HL-60/S4 treated with retinoic acid at 250 ng/mL for 4 days and 3 days (cell line): ENCODE data around the gene VAPB.

Experiments used
- in situ Hi-C: fragments of 300-500 bp; cut with MboI; formaldehyde crosslinking; loops from 2 replicates; pipeline ENCODE4 v1.7.0; 2022; ENCODE audit warnings: low sequenced_read_pairs

VAPB gene

DNA sequence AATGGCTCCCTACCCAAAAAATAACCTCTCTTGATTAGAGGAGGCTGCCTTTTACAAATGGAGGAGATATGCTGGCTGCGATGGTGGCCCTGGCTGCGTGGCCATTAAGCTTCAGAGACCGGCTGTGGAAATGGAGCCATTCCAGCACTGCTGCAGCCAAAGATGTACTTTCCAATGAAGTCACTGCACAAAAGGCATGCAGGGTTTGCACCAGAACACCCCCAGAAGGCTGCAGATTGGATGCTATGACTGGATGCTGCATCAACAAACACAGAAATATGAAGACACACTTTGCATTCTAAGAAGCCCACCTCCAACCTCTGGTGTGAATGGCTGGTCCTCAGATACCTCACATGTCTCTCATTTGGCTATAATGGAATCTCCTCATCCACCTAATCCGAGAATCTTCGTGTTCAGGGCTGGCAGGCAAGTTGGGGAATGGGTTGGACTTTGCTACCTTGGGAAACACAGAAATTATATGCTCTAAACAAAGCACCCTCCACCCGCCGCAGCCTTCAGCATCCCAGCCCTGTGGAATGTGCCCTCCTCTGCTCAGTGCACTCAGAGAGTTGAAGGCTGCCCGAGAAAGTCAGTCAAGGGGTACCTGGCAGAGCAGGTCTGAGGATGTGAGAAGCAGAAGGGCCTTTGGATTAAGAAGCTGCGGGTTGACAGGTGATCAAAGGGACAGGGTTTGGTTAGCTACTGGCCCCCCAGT, 90.9 kb downstream of the VAPB start:
- in situ Hi-C loops: no loop called here

DNA sequence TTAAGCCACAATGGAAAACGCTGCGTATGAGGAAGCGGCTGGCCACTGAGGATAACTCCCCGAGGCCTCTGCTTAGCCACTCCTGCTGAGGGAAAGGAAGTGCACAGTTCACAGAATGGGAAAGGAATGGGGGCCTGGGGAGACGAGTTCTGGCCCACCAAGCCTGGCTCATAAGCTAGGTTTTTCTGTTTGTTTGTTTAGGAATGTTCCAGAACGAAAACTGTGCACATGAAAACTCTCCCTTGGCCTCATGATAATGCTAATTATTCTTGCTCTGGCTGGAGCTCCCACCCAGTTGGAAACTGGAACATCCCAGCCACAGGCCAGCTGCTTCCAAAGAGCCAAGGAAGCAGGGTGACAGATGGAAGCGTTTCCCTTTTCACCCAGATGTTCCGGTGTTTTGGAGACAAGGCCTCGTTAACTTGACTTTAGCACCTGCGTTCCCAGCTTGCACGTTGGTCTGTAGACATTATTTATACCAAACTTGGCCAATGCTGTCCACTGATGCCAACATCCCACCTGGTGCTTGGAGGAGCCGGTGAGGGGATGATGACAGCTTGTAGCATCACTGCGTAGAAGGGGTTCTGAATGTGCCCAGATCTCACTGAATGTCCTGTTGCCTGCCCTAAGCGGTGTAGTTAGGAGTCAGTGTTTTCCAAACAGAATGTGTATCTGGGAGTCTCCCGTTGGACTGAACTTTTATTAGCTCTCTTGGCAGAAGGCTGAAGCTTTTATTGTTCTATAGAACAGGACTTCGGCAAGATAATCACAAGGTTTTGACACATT, 91.7 kb downstream of the VAPB start:
- in situ Hi-C loops: no loop called here

DNA sequence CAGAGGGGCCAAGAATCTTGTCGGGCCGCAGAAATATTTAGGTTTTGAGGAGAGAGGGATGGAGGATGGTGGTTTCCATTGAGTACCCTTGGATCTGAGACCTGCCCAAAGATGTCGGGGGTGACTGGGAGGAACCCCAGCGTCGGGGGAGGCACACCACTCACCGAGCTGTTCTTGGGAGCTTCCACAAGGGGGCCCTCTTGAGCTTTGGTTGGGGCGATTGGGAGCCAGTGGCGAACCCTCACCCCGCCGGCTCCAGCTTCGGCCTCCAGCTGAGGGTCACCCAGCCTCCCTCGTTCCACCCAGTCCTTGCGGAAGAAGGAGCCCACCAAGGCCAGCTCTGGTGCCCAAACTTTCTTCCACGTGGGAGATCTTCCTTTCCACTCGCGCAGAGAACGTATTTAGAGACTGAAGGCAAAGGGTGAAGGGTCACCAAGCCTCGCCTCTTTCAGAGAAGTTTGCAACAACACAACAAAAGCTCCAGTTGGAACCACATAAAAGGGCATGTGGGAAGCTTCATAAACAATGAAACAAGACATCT, 92.5 kb downstream of the VAPB start:
- in situ Hi-C loops: no loop called here

DNA sequence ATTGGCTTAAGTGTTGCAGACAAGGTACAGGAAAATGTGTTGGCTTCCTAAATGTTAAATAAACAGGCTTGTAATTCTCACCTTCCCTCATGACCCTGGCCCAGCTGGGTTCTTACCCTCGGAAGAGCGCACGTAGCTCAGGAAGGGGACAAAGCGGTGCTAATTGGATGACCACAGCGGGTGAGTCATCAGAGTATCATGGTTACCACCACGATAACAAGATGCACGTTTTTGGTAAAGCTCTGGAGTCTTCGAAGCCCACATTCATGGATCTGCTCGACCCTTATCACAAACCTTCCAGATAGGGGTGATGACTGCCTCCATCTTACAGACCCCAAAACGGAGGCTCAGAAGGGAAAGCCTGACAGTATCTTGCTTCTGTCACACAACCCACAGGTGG, 93.4 kb downstream of the VAPB start:
- in situ Hi-C loops: no loop called here

DNA sequence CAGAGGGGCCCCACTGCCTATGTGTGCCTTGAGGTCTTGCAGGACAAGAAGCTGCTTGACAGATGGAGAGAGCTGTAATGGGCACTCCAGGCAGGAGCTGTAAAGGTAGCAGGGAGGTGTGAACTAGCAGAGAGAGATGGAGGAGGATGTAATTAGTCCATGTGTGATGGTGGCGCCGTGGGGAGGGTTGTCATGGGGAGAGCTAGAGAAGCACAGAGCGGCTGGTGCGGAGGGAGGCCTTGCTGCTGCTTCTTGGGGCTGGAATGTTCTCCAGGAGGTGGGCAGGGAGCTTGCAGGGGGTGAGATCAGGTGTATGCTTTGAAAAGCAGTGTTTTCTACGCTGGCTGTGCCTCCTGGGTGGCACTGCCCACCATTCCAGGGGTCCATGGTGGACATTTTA, 94.0 kb downstream of the VAPB start:
- in situ Hi-C loops: no loop called here

DNA sequence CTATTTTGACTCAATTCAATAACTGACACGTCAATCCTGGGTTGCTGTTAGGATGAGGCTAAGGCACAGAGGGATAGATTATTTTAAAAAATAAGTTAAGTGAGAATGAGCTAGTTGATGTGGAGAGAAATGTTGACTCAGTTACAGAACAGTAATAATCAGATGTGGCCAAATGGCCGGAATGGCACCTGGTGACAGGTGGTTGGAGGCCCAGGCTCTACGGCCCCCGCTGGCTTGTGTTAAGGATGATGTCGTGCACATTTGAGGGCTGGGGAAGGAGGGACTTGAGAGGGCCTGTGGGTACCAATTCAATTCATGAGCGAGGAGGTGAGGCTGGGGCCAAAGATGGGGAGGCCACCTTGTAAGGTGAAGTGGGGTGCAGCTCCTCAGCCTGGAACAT, 94.4 kb downstream of the VAPB start:
- in situ Hi-C loops: no loop called here

DNA sequence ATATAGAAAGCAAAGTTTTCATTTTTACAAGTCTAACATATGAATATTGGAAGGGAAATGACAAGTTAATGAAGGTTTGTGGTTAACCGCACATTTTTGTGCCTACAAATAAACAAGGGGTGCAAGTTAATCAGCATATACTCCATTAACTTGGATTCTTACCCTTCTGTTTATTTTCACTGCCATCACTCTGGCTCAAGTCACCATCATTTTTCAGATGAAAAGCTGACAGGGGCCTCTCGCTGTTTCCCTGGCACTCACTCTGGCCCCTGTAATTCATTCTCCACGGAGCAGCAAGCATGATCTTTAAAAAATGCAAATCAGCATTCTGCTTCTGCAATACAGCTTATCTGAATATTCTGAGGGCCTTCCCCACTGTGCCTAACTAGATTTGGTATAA, 96.4 kb downstream of the VAPB start:
- in situ Hi-C loops: no loop called here

DNA sequence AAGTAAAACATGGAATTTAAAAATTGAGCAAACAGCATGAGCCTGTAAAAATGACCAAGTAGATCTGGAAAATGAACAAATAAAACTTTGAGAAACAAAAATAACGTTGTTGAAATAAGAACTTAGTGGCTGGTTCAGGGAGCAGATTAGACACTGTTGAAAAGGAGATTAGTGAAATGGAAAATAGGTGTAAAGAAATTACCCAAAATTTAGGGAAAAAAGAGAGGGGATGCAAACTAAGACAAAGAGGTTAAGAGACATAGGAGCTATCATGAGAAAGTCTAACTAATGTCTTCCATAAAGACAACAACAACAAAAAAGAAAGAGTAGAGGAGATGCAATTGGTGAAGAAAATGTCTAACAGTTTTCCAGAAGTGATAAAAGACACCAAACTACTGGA, 97.2 kb downstream of the VAPB start:
- in situ Hi-C loops: no loop called here

DNA sequence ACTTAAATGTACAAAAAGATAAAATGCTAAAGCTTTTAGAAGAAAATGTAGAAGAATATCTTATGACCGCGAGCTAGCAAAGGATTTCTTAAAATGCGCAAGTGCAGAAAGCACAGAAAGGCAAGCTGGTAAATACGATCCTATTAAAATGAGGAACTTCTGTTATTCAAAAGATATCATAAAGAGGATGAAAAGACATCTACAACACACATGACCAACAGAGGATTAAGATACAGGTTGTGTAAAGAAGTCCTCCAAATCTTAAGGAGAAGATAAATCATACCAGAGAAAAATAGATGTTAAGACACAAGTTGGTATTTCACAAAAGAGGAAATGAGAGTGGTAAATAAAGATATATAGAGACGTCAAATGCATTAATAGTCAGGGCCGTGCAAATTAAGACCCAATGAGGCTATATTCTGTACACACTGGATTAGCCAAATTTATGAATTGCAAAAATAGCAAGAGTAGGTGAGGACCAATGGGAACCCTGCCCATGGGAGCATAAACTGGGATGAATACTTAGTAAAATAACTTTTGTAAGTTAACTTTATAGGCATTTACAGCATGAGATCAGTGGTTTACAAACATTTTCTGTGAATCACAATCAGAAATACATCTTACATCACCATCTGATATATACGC, 103.2 kb downstream of the VAPB start:
- in situ Hi-C loops: no loop called here

DNA sequence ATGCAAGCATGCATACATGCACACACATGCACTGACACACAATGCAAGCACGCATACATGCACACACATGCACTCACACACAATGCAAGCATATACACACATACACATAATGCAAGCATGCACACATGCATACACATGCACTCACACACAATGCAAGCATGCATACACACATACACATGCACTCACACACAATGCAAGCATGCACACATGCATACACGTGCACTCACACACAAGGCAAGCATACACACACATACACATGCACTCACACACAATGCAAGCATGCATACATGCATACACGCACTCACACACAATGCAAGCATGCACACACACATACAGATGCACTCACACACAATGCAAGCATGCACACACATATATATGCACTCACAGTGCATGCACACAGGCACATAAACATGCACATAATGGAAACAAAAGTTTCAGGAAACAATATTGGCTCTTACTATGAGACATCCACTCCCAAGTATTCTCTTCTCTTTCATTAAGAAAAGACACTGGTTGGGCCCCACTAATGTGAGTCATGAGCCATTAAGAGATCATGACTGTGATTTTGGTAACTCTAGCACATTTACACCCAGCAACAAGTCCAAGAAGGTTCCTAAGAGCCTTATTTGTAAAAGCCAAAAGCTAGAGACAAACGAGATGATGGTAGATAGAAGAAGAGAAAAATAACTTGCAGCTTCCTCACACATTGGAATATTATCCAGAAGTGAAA, 103.9 kb downstream of the VAPB start:
- in situ Hi-C loops: no loop called here

DNA sequence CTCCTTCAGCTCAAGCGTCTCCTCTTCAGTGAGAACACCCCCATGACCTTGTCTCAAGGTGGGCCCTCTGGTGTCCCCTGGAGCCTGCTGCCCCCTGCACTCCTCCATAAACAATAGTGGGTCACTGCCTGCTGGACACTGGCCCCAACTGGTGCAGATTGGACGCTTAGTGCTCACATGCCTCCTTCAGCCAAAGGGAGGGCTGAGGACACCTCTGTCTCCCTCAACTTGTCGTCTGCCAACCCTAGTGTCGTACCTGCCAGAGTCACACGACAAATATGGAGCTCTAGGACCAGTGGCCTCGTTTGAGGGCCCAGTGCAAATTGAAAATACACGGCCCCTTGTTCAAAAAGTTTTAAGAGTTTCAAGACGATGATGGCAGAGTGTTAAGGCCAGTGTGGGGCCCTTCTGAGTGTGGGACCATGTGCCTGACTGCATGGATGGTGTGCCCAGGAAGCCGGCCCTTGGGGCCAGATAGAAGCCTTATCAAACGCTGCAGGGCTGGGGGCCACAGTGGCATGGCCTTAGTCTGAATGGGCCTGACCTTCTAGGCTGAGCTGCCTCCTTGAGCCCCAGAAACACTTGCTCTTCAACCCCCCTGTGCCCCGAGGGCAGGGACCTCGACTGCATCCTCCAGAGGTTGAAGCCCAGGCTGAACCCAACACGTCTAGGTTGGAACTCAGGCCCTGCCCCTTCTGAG, 106.0 kb downstream of the VAPB start:
- in situ Hi-C loops: no loop called here

DNA sequence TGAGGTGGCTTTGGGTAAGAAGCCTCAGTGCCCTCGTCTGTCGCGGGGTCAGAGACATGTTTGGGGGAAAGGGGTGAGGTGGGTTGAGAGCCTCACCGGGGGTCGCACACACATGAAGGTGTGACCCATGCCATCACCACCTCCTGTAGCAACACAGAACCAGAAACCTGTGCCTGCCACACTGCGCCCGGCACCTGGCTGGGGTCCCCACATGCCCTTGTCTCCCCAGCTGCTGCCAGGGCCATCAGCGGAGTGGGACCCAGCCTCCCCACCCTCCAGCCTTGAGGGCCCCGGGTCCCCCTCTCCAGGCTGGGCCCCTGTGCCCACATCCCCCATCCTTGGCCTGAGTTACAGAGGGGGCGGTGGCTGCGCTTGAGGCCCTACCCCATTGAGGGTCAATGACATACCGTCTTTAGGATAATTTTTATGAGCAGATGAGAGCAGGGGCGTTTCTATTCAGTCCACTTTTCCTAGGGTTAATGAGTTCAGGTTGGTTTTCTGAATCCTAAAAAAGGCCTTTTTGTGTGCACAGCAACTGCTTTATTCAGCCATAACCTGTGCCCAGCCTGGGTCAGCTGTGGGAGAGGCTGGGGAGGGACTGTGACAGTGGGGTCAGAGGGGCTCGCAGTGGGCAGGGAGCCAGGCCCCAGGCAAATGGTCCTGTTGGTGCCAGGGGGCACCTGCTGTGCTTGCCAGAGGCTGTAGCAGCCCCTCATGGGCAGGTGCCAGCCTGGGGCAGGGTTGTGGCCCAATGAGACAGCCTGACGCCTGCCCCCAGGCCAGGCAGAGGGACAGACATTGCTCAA, 106.8 kb downstream of the VAPB start:
- in situ Hi-C loops: no loop called here

DNA sequence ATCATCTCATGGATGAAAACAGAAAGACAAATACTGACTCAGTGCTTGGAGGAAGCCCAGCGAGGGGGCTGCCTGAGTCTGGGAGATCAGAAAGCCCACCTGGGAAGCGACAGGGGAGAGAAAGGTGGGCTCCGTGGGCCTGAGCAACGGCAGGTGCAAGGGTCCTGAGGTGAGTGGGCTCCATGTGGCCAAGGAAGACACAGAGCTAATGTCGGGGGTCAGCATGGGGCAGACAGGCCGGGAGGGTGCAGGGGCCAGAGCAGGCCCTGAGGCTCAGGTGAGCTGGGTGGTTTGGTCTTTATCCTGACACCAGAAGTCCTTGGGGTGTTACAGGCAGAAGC, 107.4 kb downstream of the VAPB start:
- in situ Hi-C loops: no loop called here

DNA sequence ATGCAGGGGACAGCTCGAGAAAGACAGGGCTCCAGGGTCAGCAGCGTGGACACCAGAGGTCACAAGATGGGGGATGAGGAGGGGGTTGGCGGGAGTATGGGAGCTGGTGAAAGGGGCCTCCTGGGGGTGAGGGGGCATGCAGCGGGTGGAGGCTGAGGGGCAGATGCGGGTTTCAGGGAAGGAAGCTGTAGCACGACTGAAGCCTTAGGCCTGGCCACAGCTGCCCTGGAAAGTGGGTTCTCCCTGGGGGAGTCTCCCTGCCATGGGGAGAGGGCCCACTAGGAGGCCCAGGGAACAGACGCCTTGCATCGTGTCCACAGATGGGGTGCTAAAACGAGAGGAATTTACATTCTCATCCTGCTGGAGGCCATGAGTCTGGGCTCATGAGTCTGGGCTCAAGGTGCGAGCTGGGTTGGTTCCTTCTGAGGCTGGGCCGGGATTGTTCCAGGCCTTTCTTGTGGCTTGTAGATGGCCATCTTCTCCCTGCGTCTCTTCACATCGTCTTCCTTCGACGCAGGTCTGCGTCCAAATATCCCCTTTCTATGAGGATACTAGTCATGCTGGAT, 108.1 kb downstream of the VAPB start:
- in situ Hi-C loops: no loop called here

DNA sequence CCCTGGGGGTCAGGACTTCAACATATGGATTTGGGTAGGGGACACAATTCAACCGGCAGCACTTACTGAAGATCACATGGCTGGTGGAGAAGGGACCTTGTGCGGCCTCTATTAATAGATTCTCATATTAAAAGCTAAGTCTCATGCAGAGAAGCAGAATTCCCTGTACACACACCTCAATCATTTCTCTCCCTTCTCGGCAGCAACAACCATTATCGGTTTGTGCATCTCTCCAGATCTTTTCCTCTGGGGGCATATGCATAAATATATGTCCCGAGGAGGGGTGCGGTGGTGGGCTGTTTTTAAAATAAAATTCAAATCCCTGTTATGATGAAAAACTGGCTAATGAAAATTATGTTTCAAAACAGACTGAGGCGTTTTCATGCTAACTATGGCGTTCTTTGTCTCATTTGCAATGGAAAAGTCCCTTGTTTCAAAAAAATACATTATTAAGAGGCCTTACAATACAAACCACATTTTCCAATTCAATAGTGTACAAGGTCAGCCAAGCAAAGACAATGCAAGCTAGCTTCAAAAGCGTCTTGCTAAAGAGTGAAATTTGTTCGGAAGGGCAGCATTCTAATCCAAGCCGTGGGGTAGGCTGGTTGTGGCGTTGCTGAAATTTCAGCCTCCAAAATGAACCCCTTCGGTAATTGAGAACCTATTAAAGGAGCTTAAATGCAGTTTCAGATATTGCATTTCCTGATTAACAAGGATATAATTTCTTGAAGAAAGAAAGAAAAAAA, 108.9 kb downstream of the VAPB start:
- in situ Hi-C loops: no loop called here

DNA sequence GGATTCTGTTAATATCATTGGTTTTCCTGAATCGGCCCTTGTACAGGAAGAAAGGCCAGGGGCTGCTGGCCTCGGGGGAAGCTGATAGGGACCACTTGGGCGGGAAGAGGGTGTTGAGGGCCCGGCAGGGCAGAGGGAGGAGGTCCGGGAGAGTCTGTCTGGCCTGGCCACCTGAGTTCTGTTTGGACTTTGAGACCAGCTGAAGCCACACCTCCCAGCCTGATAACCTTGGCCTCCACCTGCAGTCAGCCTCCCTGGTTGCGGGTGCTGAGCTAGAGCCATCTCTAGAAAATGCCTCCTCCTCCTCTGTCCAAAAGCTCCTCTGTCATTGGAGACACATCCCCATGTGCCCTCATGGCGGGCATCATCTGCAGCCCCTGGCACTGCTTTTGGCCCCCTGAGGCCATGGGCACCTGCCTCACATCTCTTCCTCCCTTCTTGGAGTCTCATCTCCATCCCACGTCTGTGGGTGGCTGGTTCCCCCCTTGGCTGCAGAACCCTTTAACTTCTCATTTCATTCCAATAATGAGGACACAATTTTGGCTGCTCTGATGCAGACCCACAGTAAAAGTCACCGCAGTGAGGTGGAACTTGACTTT, 109.5 kb downstream of the VAPB start:
- in situ Hi-C loops: no loop called here

DNA sequence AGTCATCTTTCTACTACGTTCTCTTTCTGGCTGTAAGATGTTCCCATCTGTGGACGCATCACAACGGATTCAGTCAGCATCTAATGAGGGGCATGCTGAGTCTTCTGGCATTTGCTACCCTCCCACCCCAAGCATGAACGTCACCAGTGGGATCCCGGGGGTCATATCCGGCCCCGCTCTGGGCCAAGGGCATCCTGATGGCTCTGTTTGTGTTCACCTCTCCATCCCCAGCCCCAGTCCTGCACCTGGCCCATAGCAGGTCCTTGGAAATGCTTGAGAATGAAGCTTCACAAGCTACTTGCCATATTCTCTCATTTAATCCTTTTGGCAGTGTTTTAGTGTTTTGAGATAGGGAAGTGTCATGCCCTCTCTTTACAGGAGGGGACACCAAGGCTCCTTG, 111.2 kb downstream of the VAPB start:
- in situ Hi-C loops: no loop called here
